HG02759 (cell line): Measurements from ENCODE around the gene CCL2.
"Not testable (repeated sequence)": the region's sequence is repeated elsewhere in the genome, so short reads cannot be mapped to it uniquely, and the experiment has no call there.

Experiments used
- ATAC-seq: cut with Tn5 transposase; IDR thresholded peaks from one replicate; pipeline ENCODE4 v1.9.1; 2021; ENCODE audit warnings: mild to moderate bottlenecking, moderate library complexity; ENCODE audit not compliant: unreplicated experiment

CCL2 gene

GRCh38 chr17:34254651-34255380 is at the start of gene CCL2:
TSS of gene CCL2 (plus strand) at chr17:34255285. CDS start at chr17:34255350, 65 bp downstream.
- ATAC-seq: no peak

GRCh38 chr17:34205401-34205800 is 49.7 kb upstream of the CCL2 start:
- ATAC-seq: no peak

- no peak for ATAC-seq
Measured at GRCh38 chr17:34206569-34206968, 48.5 kb upstream of the CCL2 start.

- no peak for ATAC-seq
Measured at GRCh38 chr17:34207572-34207971, 47.5 kb upstream of the CCL2 start.

- ATAC-seq: no peak
Measured at GRCh38 chr17:34218748-34219147, 36.3 kb upstream of the CCL2 start.

GRCh38 chr17:34219405-34219804 is 35.7 kb upstream of the CCL2 start:
- ATAC-seq: no peak

- no peak for ATAC-seq
Measured at GRCh38 chr17:34220045-34220751, 34.9 kb upstream of the CCL2 start.

- ATAC-seq: no peak
Measured at GRCh38 chr17:34220752-34221395, 34.2 kb upstream of the CCL2 start.

- no peak for ATAC-seq
Measured at GRCh38 chr17:34221411-34221810, 33.7 kb upstream of the CCL2 start.

- ATAC-seq: no peak
Measured at GRCh38 chr17:34222722-34223497, 32.2 kb upstream of the CCL2 start.

GRCh38 chr17:34225046-34225445 is 30.0 kb upstream of the CCL2 start:
- ATAC-seq: no peak

GRCh38 chr17:34226011-34226743 is 28.9 kb upstream of the CCL2 start:
- no peak for ATAC-seq

- ATAC-seq: no peak
Measured at GRCh38 chr17:34226744-34227034, 28.4 kb upstream of the CCL2 start.

- ATAC-seq: not testable (repeated sequence)
Measured at GRCh38 chr17:34227293-34227692, 27.8 kb upstream of the CCL2 start.

GRCh38 chr17:34227707-34228106 is 27.4 kb upstream of the CCL2 start:
- no peak for ATAC-seq

GRCh38 chr17:34228781-34229180 is 26.3 kb upstream of the CCL2 start:
- ATAC-seq: no peak

- no peak for ATAC-seq
Measured at GRCh38 chr17:34230342-34230741, 24.7 kb upstream of the CCL2 start.

- ATAC-seq: no peak
Measured at GRCh38 chr17:34234616-34235015, 20.5 kb upstream of the CCL2 start.

GRCh38 chr17:34235389-34236028 is 19.6 kb upstream of the CCL2 start:
- ATAC-seq: no peak

GRCh38 chr17:34236281-34236892 is 18.7 kb upstream of the CCL2 start:
- ATAC-seq: no peak
